HCT116 (cell line): ENCODE results near the gene LGALS9. TPM values are rescaled to one million over a fixed set of nuclear protein-coding genes. Genes with fewer than 3 reads are reported as not detected.

Source experiments
- ATAC-seq: fragments of 200-7000 bp; cut with Tn5 transposase; 2 replicates; pipeline ENCODE4 v1.9.1; 2020; ENCODE audit warnings: mild to moderate bottlenecking, moderate library complexity
- BruUV-seq: library from RNA; stranded (reverse); fragments of 400-500 nt; replicated peaks from 2 replicates; lab custom pipeline; 2021; lab: Mats Ljungman, UMichigan
- CTCF ChIA-PET: fragments of 300-600 bp; sonication (Branson Sonifier 250); formaldehyde crosslinking; loops from one replicate; lab custom pipeline; 2021; ENCODE audit warnings: antibody characterized with exemption; lab: Charles Lee
- POLR2A ChIA-PET: fragments of 300-600, 350-600 bp; sonication (Branson Sonifier 250); formaldehyde crosslinking; loops from one replicate; lab custom pipeline; 2021; ENCODE audit warnings: antibody characterized with exemption; lab: Charles Lee
- RAD21 ChIA-PET, 2 experiments: fragments of 300-600 bp; sonication (Branson Sonifier 250); formaldehyde crosslinking; loops; one replicate each; lab custom pipeline; 2023; ENCODE audit warnings: low total read pairs in 2 of 2; ENCODE audit not compliant: uncharacterized antibody in 2 of 2, unreplicated experiment in 2 of 2, low non-redundant PET in 1 of 2; lab: Charles Lee
- DNase-seq: peaks from one replicate; pipeline ENCODE4 v3.0.0-alpha.2; 2010; ENCODE audit warnings: low read depth, low spot score
- H2AFZ ChIP-seq: fragments of 200-600 bp; shearing (Covaris generic), sonication (generic); 2 replicates; pipeline ENCODE4 v1.6.1; 2017; ENCODE audit warnings: low read depth, mixed run types, mixed read lengths, antibody characterized with exemption, low read length; ENCODE audit not compliant: poor library complexity, severe bottlenecking
- H3K27ac ChIP-seq: 2 replicates; pipeline ENCODE4 v1.5.1; 2012; ENCODE audit warnings: low read depth, low read length
- H3K27me3 ChIP-seq: fragments of 200-600 bp; sonication (generic); 2 replicates; pipeline ENCODE4 v1.6.1; 2016; ENCODE audit warnings: mixed run types, low read length, mixed read lengths; ENCODE audit not compliant: insufficient read depth
- H3K36me3 ChIP-seq, 2 experiments: fragments of 200-500 bp in 1 of 2; fragments of 200-600 bp in 1 of 2; sonication (Bioruptor generic) in 1 of 2; sonication (generic) in 1 of 2; 2 replicates each; pipeline versions ENCODE4 v1.5.1 to v1.6.1; 2014 to 2016; ENCODE audit warnings: low read length in 2 of 2, inconsistent platforms in 1 of 2, mixed read lengths in 1 of 2, mixed run types in 1 of 2; ENCODE audit not compliant: insufficient read depth in 2 of 2, control insufficient read depth in 1 of 2
- H3K4me1 ChIP-seq, 2 experiments: fragments of 200-600 bp in 1 of 2; sonication (generic) in 1 of 2; 2 replicates each; pipeline versions ENCODE4 v1.5.1 to v1.6.1; 2012 to 2017; ENCODE audit warnings: low read length in 2 of 2, inconsistent platforms in 1 of 2, mild to moderate bottlenecking in 1 of 2, mixed read lengths in 1 of 2, mixed run types in 1 of 2, moderate library complexity in 1 of 2; ENCODE audit not compliant: insufficient read depth in 2 of 2, control insufficient read depth in 1 of 2
- H3K4me2 ChIP-seq: fragments of 200-600 bp; sonication (generic); 2 replicates; pipeline ENCODE4 v1.6.1; 2017; ENCODE audit warnings: mixed run types, low read length, mixed read lengths
- H3K4me3 ChIP-seq, 2 experiments: fragments of 200-600 bp in 1 of 2; sonication (generic) in 1 of 2; replicated peaks in 1 of 2; 2 replicates each; pipeline ENCODE4 v1.5.1; 2011 to 2016; ENCODE audit warnings: low read length in 2 of 2, control low read depth in 1 of 2, low read depth in 1 of 2, mild to moderate bottlenecking in 1 of 2, mixed read lengths in 1 of 2, mixed run types in 1 of 2
- H3K79me2 ChIP-seq: fragments of 200-600 bp; sonication (generic); 2 replicates; pipeline ENCODE4 v1.6.1; 2017; ENCODE audit warnings: mild to moderate bottlenecking, mixed run types, low read length, moderate library complexity, mixed read lengths; ENCODE audit not compliant: insufficient read depth
- H3K9ac ChIP-seq: fragments of 200-600 bp; sonication (generic); 2 replicates; pipeline ENCODE4 v1.6.1; 2016; ENCODE audit warnings: low read length, mixed read lengths
- H3K9me2 ChIP-seq: fragments of 200-600 bp; sonication (generic), shearing (Covaris generic); 2 replicates; pipeline ENCODE4 v1.6.1; 2017; ENCODE audit warnings: mixed run types, mild to moderate bottlenecking, moderate library complexity; ENCODE audit not compliant: insufficient read depth
- H3K9me3 ChIP-seq, 2 experiments: fragments of 200-500 bp in 1 of 2; fragments of 200-600 bp in 1 of 2; sonication (Bioruptor generic) in 1 of 2; sonication (generic) in 1 of 2; 2 replicates each; pipeline ENCODE4 v1.6.1; 2014 to 2017; ENCODE audit warnings: low read length in 2 of 2, mixed read lengths in 2 of 2, inconsistent platforms in 1 of 2, low read depth in 1 of 2, mild to moderate bottlenecking in 1 of 2, mixed run types in 1 of 2, moderate library complexity in 1 of 2; ENCODE audit not compliant: control insufficient read depth in 1 of 2, insufficient read depth in 1 of 2
- H4K20me1 ChIP-seq: fragments of 200-600 bp; sonication (generic), shearing (Covaris generic); 2 replicates; pipeline ENCODE4 v1.6.1; 2017; ENCODE audit warnings: mixed run types, mild to moderate bottlenecking, moderate library complexity; ENCODE audit not compliant: insufficient read depth
- CBX3 ChIP-seq: IDR thresholded peaks from 2 replicates; pipeline ENCODE4 v1.6.1; 2012; ENCODE audit warnings: low read depth
- EGR1 ChIP-seq: IDR thresholded peaks from 2 replicates; pipeline ENCODE4 v1.6.1; 2012; ENCODE audit warnings: low read depth
- EZH2 ChIP-seq: fragments of 200-600 bp; sonication (generic); IDR thresholded peaks from 2 replicates; pipeline ENCODE4 v1.6.1; 2017; ENCODE audit warnings: antibody characterized with exemption, mixed run types
- EZH2phosphoT487 ChIP-seq: fragments of 200-600 bp; IDR thresholded peaks from 2 replicates; pipeline ENCODE4 v1.6.1; 2018; ENCODE audit warnings: antibody characterized with exemption, borderline replicate concordance
- JUND ChIP-seq: IDR thresholded peaks from 2 replicates; pipeline ENCODE4 v1.6.1; 2012
- RAD21 ChIP-seq: IDR thresholded peaks from 2 replicates; pipeline ENCODE4 v1.6.1; 2012; ENCODE audit warnings: low read depth, mild to moderate bottlenecking
- SP1 ChIP-seq: IDR thresholded peaks from 2 replicates; pipeline ENCODE4 v1.6.1; 2012; ENCODE audit warnings: low read depth
- SRF ChIP-seq: IDR thresholded peaks from 2 replicates; pipeline ENCODE4 v1.6.1; 2012; ENCODE audit warnings: low read depth
- ZFX ChIP-seq: fragments of 450-650 bp; IDR thresholded peaks from 2 replicates; pipeline ENCODE4 v1.6.1; 2017
- ZNF274 ChIP-seq: fragments of 200-500 bp; sonication (Bioruptor generic); IDR thresholded peaks from 2 replicates; pipeline ENCODE4 v1.6.1; 2014; ENCODE audit warnings: mild to moderate bottlenecking, low read depth, low read length, inconsistent platforms
- intact Hi-C: fragments of 100-400 bp; cut with micrococcal nuclease; formaldehyde crosslinking; loops from 2 replicates; pipeline ENCODE4 v1.10.0; 2022
- total RNA-seq: library from RNA; stranded (reverse); gene quantifications from one replicate; pipeline ENCODE4 v1.2.1, GENCODE V29; 2021; ENCODE audit not compliant: unreplicated experiment
- TF ChIP-seq, protein P1 (sequence below), 3 experiments: fragments of 200-600 bp in 1 of 3; sonication (generic) in 1 of 3; IDR thresholded peaks in 2 of 3; conservative IDR thresholded peaks in 1 of 3; 2 replicates each; pipeline ENCODE4 v1.5.1; 2012 to 2017; ENCODE audit warnings: low read depth in 2 of 3, low read length in 2 of 3, antibody characterized with exemption in 1 of 3, borderline replicate concordance in 1 of 3, control low read depth in 1 of 3, mild to moderate bottlenecking in 1 of 3, mixed read lengths in 1 of 3, mixed run types in 1 of 3, moderate library complexity in 1 of 3; ENCODE audit not compliant: insufficient read depth in 1 of 3

The LGALS9 gene
- total RNA-seq, 1 experiment from 2014 or later: 1.9 TPM

DNA sequence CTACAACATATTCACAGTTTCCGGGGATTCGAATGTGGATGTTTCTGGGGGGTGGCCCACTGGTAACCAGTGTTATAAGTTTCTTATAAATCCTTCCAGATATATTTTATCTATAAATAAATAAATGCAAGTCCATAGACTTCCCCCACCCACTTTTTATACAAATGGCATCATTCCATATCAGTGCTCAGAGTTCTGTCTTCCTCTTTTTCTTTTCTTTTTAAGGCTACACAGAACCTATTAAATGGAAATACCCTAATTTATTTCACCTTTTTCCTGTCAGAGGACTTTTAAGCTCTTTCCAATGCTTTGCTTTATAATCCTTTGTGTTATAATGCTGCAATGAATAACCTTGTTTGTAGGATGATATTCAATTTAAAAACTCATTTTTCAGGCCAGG lies 3.8 kb downstream of the LGALS9 start:
- no TSS peak for BruUV-seq
- no peak for TF ChIP-seq SRF
- TF ChIP-seq EGR1: no peak
- TF ChIP-seq CBX3: no peak
- no peak for TF ChIP-seq SP1
- no peak for TF ChIP-seq ZNF274
- no peak for TF ChIP-seq JUND
- TF ChIP-seq EZH2: no peak
- no peak for TF ChIP-seq RAD21
- no peak for TF ChIP-seq EZH2phosphoT487
- no peak for TF ChIP-seq ZFX
- TF ChIP-seq, protein P1, sequence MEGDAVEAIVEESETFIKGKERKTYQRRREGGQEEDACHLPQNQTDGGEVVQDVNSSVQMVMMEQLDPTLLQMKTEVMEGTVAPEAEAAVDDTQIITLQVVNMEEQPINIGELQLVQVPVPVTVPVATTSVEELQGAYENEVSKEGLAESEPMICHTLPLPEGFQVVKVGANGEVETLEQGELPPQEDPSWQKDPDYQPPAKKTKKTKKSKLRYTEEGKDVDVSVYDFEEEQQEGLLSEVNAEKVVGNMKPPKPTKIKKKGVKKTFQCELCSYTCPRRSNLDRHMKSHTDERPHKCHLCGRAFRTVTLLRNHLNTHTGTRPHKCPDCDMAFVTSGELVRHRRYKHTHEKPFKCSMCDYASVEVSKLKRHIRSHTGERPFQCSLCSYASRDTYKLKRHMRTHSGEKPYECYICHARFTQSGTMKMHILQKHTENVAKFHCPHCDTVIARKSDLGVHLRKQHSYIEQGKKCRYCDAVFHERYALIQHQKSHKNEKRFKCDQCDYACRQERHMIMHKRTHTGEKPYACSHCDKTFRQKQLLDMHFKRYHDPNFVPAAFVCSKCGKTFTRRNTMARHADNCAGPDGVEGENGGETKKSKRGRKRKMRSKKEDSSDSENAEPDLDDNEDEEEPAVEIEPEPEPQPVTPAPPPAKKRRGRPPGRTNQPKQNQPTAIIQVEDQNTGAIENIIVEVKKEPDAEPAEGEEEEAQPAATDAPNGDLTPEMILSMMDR (IDR thresholded peaks at IDR 0.05 in 2 of 3, conservative IDR thresholded peaks at IDR 0.05 in 1 of 3; ENCODE audit: borderline replicate concordance in 1 of 3, insufficient read depth in 1 of 3, low read depth in 2 of 3, low read length in 2 of 3): no peak
- H3K27me3 ChIP-seq: no peaks in the 10 kb centered on the region
- no peak overlapping the region for H3K4me3 ChIP-seq
- no peaks in the 10 kb centered on the region for H3K36me3 ChIP-seq
- intact Hi-C loops: no loop called here
- CTCF ChIA-PET: no interaction called here
- no peak for ATAC-seq
- H3K4me2 ChIP-seq: no peak overlapping the region
- no peak for DNase-seq
- H3K9me3 ChIP-seq: no peaks in the 10 kb centered on the region
- no peak overlapping the region for H3K27ac ChIP-seq
- peaks cover 4 to 9% of the 10 kb centered on the region in 2 experiments; a peak in 2 of 4 replicates for H3K4me1 ChIP-seq
- H4K20me1 ChIP-seq: no peaks in the 10 kb centered on the region
- RAD21 ChIA-PET: no interaction called here
- no peaks in the 10 kb centered on the region for H3K79me2 ChIP-seq
- H2AFZ ChIP-seq: no peak overlapping the region
- H3K9ac ChIP-seq: no peak overlapping the region
- POLR2A ChIA-PET: no interaction called here
- no peaks in the 10 kb centered on the region for H3K9me2 ChIP-seq
